ENCODE data around the gene SOX8.

Gene SOX8

GRCh38 chr16:1027501-1027815 is 45.9 kb downstream of the SOX8 start:
- no peak for DNase-seq

GRCh38 chr16:1028056-1028455 is 46.5 kb downstream of the SOX8 start:
- DNase-seq, result no peak

GRCh38 chr16:1028524-1029258 is 47.1 kb downstream of the SOX8 start:
- no peak for DNase-seq

GRCh38 chr16:1029259-1029545 is 47.6 kb downstream of the SOX8 start:
- no peak for DNase-seq

GRCh38 chr16:1030473-1030901 is 48.9 kb downstream of the SOX8 start:
- DNase-seq, result peak; percentile 79

- no peak for DNase-seq
Measured at GRCh38 chr16:1031666-1032065, 50.1 kb downstream of the SOX8 start.

DNA sequence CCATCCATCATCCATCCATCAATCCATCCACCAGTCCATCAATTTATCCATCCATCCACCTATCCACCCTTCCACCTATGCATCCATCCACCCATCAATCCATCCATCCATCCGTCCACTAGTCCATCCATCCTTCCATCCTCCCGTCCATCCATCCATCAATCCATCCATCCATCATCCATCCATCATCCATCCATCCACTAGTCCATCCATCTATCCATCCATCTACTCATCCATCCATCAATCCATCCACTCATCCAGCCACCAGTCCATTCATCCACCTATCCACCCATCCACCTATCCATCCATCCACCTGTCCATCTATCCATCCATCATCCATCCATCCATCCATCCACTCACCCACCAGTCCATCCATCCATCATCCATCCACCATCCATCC is 51.0 kb downstream of the SOX8 start:
- DNase-seq, result no peak

- DNase-seq, result no peak
Measured at GRCh38 chr16:1033128-1033679, 51.6 kb downstream of the SOX8 start.

GRCh38 chr16:1034230-1035065 is 52.9 kb downstream of the SOX8 start:
- DNase-seq, result no peak

GRCh38 chr16:1035066-1035415 is 53.5 kb downstream of the SOX8 start:
- no peak for DNase-seq

DNA sequence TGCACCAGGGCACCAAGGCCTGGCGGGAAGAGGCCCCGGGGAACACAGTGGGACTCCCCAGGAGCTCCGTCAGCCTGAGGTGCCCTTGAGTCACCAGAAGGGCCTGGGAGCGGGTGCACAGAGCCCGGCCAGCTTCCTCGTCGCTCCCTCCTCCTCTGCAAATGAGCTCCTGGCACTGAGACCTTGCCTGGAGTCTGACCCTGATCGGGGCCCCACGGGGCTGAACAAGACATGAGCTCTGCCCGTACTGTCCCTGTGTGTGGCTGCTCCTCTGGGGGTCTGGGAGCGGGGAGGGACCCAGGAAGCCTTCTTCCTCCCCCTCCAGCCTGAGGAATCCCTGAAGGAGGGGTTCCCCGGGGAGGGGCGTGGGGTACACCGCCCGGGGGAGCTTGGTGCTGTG is 54.6 kb downstream of the SOX8 start:
- no peak for DNase-seq
